ENCODE results near the gene IQGAP3. TPM values are rescaled to one million over a fixed set of nuclear protein-coding genes. Genes with fewer than 3 reads are reported as not detected.

IQGAP3 gene
- total and polyA plus RNA-seq, 7 experiments from 2014 or later: 0.24 to 14.4 TPM; not detected in 5

- ChIA-PET POLR2A (interaction anchor here (1.7 kb wide), 1 partner anchor 50 kb away, joined by 3 read pairs; the partner anchor contains the start of gene GPATCH4), CTCF (interaction anchor here (0.8 kb wide), 1 partner anchor 50 kb away, joined by 4 read pairs; the partner anchor contains the start of gene MEF2D)
- H3K4me3 Mint-ChIP-seq: no peak overlapping the region
- Histone ChIP-seq H3K27me3 (ENCODE audit: control insufficient read depth in 2 of 2, insufficient read depth in 2 of 2, low read length in 2 of 2) (no peaks in the 10 kb centered on the region), H3K9me3 (ENCODE audit: control insufficient read depth in 2 of 3, low read length in 3 of 3) (no peaks in the 10 kb centered on the region), H3K36me3 (ENCODE audit: control insufficient read depth in 2 of 3, insufficient read depth in 3 of 3, low read length in 3 of 3) (no peaks in the 10 kb centered on the region), H3K4me1 (ENCODE audit: control insufficient read depth in 2 of 2, insufficient read depth in 2 of 2, low read length in 2 of 2) (no peaks in the 10 kb centered on the region), H3K27ac (ENCODE audit: low read depth, low read length) (no peak overlapping the region), H3K4me3 (ENCODE audit: low read length) (no peak overlapping the region)
- intact Hi-C loops (cut with micrococcal nuclease): no loop called here
- peaks cover 0 to 5% (median 3%) of the 10 kb centered on the region in 7 donors for H3K4me1 Mint-ChIP-seq
- no peaks in the 10 kb centered on the region for H3K9me3 Mint-ChIP-seq
- peaks cover 0 to 7% (median 0%) of the 10 kb centered on the region in 5 donors for H3K36me3 Mint-ChIP-seq
- peak overlapping the region in 1 of 9 donors; percentile 47 for H3K27ac Mint-ChIP-seq
- no peaks in the 10 kb centered on the region for H3K27me3 Mint-ChIP-seq
- ATAC-seq (no peak), DNase-seq (no peak)
Observed at GRCh38 chr1:156551066-156551643, 21.2 kb downstream of the IQGAP3 start.

- Histone ChIP-seq H3K9me3 (ENCODE audit: control insufficient read depth in 2 of 3, low read length in 3 of 3) (no peaks in the 10 kb centered on the region), H3K36me3 (ENCODE audit: control insufficient read depth in 2 of 3, insufficient read depth in 3 of 3, low read length in 3 of 3) (no peaks in the 10 kb centered on the region), H3K4me3 (ENCODE audit: low read length) (no peak overlapping the region), H3K27ac (ENCODE audit: low read depth, low read length) (no peak overlapping the region), H3K4me1 (ENCODE audit: control insufficient read depth in 2 of 2, insufficient read depth in 2 of 2, low read length in 2 of 2) (no peaks in the 10 kb centered on the region), H3K27me3 (ENCODE audit: control insufficient read depth in 2 of 2, insufficient read depth in 2 of 2, low read length in 2 of 2) (no peaks in the 10 kb centered on the region)
- no peak for DNase-seq
- Mint-ChIP-seq H3K4me3 (no peak overlapping the region), H3K36me3 (peaks cover 0 to 7% (median 0%) of the 10 kb centered on the region in 5 donors), H3K27me3 (no peaks in the 10 kb centered on the region), H3K9me3 (no peaks in the 10 kb centered on the region), H3K4me1 (peaks cover 0 to 5% (median 4%) of the 10 kb centered on the region in 7 donors), H3K27ac (peak overlapping the region in 1 of 9 donors; percentile 47)
- ATAC-seq: no peak
- CTCF ChIA-PET: no interaction called here
- POLR2A ChIA-PET: interaction anchor here (0.8 kb wide), 1 partner anchor 11 kb away, joined by 3 read pairs; no protein-coding TSS in a partner anchor
- intact Hi-C loops (cut with micrococcal nuclease): no loop called here
Observed at GRCh38 chr1:156550346-156550745, 22.0 kb downstream of the IQGAP3 start.

GRCh38 chr1:156549831-156550230 lies 22.5 kb downstream of the IQGAP3 start:
- peaks cover 0 to 5% (median 4%) of the 10 kb centered on the region in 7 donors for H3K4me1 Mint-ChIP-seq
- no peaks in the 10 kb centered on the region for H3K9me3 Mint-ChIP-seq
- Histone ChIP-seq H3K36me3 (ENCODE audit: control insufficient read depth in 2 of 3, insufficient read depth in 3 of 3, low read length in 3 of 3) (no peaks in the 10 kb centered on the region), H3K27ac (ENCODE audit: low read depth, low read length) (no peak overlapping the region), H3K4me3 (ENCODE audit: low read length) (no peak overlapping the region), H3K4me1 (ENCODE audit: control insufficient read depth in 2 of 2, insufficient read depth in 2 of 2, low read length in 2 of 2) (no peaks in the 10 kb centered on the region), H3K27me3 (ENCODE audit: control insufficient read depth in 2 of 2, insufficient read depth in 2 of 2, low read length in 2 of 2) (no peaks in the 10 kb centered on the region), H3K9me3 (ENCODE audit: control insufficient read depth in 2 of 3, low read length in 3 of 3) (no peaks in the 10 kb centered on the region)
- ATAC-seq: no peak
- peaks cover 0 to 7% (median 0%) of the 10 kb centered on the region in 5 donors for H3K36me3 Mint-ChIP-seq
- no peak overlapping the region for H3K4me3 Mint-ChIP-seq
- POLR2A ChIA-PET: interaction anchor here (0.8 kb wide), 1 partner anchor 11 kb away, joined by 3 read pairs; no protein-coding TSS in a partner anchor
- peak overlapping the region in 1 of 9 donors; percentile 63 for H3K27ac Mint-ChIP-seq
- no peaks in the 10 kb centered on the region for H3K27me3 Mint-ChIP-seq
- no peak for DNase-seq
- CTCF ChIA-PET: no interaction called here
- intact Hi-C loops (cut with micrococcal nuclease): loop anchor here in 1 of 2 donors (2.0 kb wide), 1 partner anchor 69 kb away; no protein-coding TSS in a partner anchor

GRCh38 chr1:156549390-156549789 lies 23.0 kb downstream of the IQGAP3 start:
- DNase-seq (no peak), ATAC-seq (no peak)
- no peaks in the 10 kb centered on the region for H3K36me3 ChIP-seq (ENCODE audit: control insufficient read depth in 2 of 3, insufficient read depth in 3 of 3, low read length in 3 of 3)
- H3K4me3 ChIP-seq (ENCODE audit: low read length): no peak overlapping the region
- ChIA-PET POLR2A (interaction anchor here (0.8 kb wide), 1 partner anchor 12 kb away, joined by 3 read pairs; no protein-coding TSS in a partner anchor), CTCF (interaction anchor here (0.6 kb wide), 1 partner anchor 171 kb away, joined by 3 read pairs; no protein-coding TSS in a partner anchor)
- H3K4me1 Mint-ChIP-seq: peaks cover 0 to 5% (median 4%) of the 10 kb centered on the region in 7 donors
- H3K27me3 Mint-ChIP-seq: no peaks in the 10 kb centered on the region
- H3K4me3 Mint-ChIP-seq: no peak overlapping the region
- H3K4me1 ChIP-seq (ENCODE audit: control insufficient read depth in 2 of 2, insufficient read depth in 2 of 2, low read length in 2 of 2): no peaks in the 10 kb centered on the region
- no peak overlapping the region for H3K27ac ChIP-seq (ENCODE audit: low read depth, low read length)
- peaks cover 0 to 7% (median 0%) of the 10 kb centered on the region in 5 donors for H3K36me3 Mint-ChIP-seq
- H3K9me3 ChIP-seq (ENCODE audit: control insufficient read depth in 2 of 3, low read length in 3 of 3): no peaks in the 10 kb centered on the region
- H3K27me3 ChIP-seq (ENCODE audit: control insufficient read depth in 2 of 2, insufficient read depth in 2 of 2, low read length in 2 of 2): no peaks in the 10 kb centered on the region
- intact Hi-C loops (cut with micrococcal nuclease): loop anchor here in 1 of 2 donors (2.0 kb wide), 1 partner anchor 69 kb away; no protein-coding TSS in a partner anchor
- no peaks in the 10 kb centered on the region for H3K9me3 Mint-ChIP-seq
- no peak overlapping the region for H3K27ac Mint-ChIP-seq

GRCh38 chr1:156547982-156548381 lies 24.4 kb downstream of the IQGAP3 start:
- Mint-ChIP-seq H3K9me3 (no peaks in the 10 kb centered on the region), H3K27me3 (no peaks in the 10 kb centered on the region), H3K36me3 (peaks cover 0 to 5% (median 0%) of the 10 kb centered on the region in 5 donors), H3K4me3 (no peak overlapping the region), H3K27ac (no peak overlapping the region), H3K4me1 (peaks cover 0 to 4% (median 0%) of the 10 kb centered on the region in 7 donors)
- no peak for ATAC-seq
- intact Hi-C loops (cut with micrococcal nuclease): loop anchor here in 1 of 2 donors (2.0 kb wide), 1 partner anchor 67 kb away; no protein-coding TSS in a partner anchor
- H3K4me1 ChIP-seq (ENCODE audit: control insufficient read depth in 2 of 2, insufficient read depth in 2 of 2, low read length in 2 of 2): no peaks in the 10 kb centered on the region
- H3K27me3 ChIP-seq (ENCODE audit: control insufficient read depth in 2 of 2, insufficient read depth in 2 of 2, low read length in 2 of 2): no peaks in the 10 kb centered on the region
- CTCF ChIA-PET: interaction anchor here (0.8 kb wide), 1 partner anchor 61 kb away, joined by 3 read pairs; no protein-coding TSS in a partner anchor
- no peaks in the 10 kb centered on the region for H3K9me3 ChIP-seq (ENCODE audit: control insufficient read depth in 2 of 3, low read length in 3 of 3)
- H3K36me3 ChIP-seq (ENCODE audit: control insufficient read depth in 2 of 3, insufficient read depth in 3 of 3, low read length in 3 of 3): no peaks in the 10 kb centered on the region
- POLR2A ChIA-PET: no interaction called here
- no peak overlapping the region for H3K27ac ChIP-seq (ENCODE audit: low read depth, low read length)
- no peak for DNase-seq
- H3K4me3 ChIP-seq (ENCODE audit: low read length): no peak overlapping the region

- H3K4me1 Mint-ChIP-seq: peaks cover 0 to 6% (median 0%) of the 10 kb centered on the region in 7 donors
- Histone ChIP-seq H3K4me1 (ENCODE audit: control insufficient read depth in 2 of 2, insufficient read depth in 2 of 2, low read length in 2 of 2) (no peaks in the 10 kb centered on the region), H3K4me3 (ENCODE audit: low read length) (no peak overlapping the region), H3K27me3 (ENCODE audit: control insufficient read depth in 2 of 2, insufficient read depth in 2 of 2, low read length in 2 of 2) (no peaks in the 10 kb centered on the region), H3K9me3 (ENCODE audit: control insufficient read depth in 2 of 3, low read length in 3 of 3) (no peaks in the 10 kb centered on the region), H3K27ac (ENCODE audit: low read depth, low read length) (no peak overlapping the region), H3K36me3 (ENCODE audit: control insufficient read depth in 2 of 3, insufficient read depth in 3 of 3, low read length in 3 of 3) (no peaks in the 10 kb centered on the region)
- DNase-seq: no peak
- peaks cover 0 to 7% (median 0%) of the 10 kb centered on the region in 5 donors for H3K36me3 Mint-ChIP-seq
- H3K9me3 Mint-ChIP-seq: no peaks in the 10 kb centered on the region
- POLR2A ChIA-PET: no interaction called here
- no peaks in the 10 kb centered on the region for H3K27me3 Mint-ChIP-seq
- CTCF ChIA-PET: interaction anchor here (0.8 kb wide), 1 partner anchor 61 kb away, joined by 3 read pairs; no protein-coding TSS in a partner anchor
- peak overlapping the region in 2 of 9 donors; percentile 8 to 60 for H3K27ac Mint-ChIP-seq
- ATAC-seq: no peak
- no peak overlapping the region for H3K4me3 Mint-ChIP-seq
- intact Hi-C loops (cut with micrococcal nuclease): no loop called here
Observed at GRCh38 chr1:156547434-156547833, 24.9 kb downstream of the IQGAP3 start.
